Measurements from ENCODE around the gene PARVA. TPM values are rescaled to one million over a fixed set of nuclear protein-coding genes. Genes with fewer than 3 reads are reported as not detected.

PARVA gene
- total RNA-seq, 4 donors from 2014 or later: 83.5 to 159 (median 128) TPM

DNA sequence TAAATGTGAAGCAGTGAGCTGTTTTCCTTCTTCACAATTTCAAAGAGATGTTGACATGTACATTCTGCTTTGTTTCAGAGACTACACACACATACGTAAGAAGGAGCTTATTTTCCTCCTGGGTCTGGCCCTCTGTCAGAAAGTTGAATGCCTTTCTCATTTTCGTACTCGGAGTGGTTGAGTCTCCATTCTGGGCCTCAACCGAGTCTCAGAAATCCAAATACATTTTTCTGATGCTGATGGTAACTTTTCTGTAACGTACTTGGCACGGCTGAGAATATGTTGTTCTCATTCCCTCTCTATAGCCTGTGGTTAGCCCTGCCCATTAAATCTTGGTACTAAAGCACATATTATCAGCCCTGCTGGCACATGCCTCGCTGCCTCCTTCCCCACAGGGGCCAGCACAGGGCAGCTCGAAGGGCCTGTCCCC lies 25.3 kb downstream of the PARVA start:
- TF ChIP-seq, protein P1, sequence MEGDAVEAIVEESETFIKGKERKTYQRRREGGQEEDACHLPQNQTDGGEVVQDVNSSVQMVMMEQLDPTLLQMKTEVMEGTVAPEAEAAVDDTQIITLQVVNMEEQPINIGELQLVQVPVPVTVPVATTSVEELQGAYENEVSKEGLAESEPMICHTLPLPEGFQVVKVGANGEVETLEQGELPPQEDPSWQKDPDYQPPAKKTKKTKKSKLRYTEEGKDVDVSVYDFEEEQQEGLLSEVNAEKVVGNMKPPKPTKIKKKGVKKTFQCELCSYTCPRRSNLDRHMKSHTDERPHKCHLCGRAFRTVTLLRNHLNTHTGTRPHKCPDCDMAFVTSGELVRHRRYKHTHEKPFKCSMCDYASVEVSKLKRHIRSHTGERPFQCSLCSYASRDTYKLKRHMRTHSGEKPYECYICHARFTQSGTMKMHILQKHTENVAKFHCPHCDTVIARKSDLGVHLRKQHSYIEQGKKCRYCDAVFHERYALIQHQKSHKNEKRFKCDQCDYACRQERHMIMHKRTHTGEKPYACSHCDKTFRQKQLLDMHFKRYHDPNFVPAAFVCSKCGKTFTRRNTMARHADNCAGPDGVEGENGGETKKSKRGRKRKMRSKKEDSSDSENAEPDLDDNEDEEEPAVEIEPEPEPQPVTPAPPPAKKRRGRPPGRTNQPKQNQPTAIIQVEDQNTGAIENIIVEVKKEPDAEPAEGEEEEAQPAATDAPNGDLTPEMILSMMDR (IDR thresholded peaks at IDR 0.05; ENCODE audit: low read depth): no peak

DNA sequence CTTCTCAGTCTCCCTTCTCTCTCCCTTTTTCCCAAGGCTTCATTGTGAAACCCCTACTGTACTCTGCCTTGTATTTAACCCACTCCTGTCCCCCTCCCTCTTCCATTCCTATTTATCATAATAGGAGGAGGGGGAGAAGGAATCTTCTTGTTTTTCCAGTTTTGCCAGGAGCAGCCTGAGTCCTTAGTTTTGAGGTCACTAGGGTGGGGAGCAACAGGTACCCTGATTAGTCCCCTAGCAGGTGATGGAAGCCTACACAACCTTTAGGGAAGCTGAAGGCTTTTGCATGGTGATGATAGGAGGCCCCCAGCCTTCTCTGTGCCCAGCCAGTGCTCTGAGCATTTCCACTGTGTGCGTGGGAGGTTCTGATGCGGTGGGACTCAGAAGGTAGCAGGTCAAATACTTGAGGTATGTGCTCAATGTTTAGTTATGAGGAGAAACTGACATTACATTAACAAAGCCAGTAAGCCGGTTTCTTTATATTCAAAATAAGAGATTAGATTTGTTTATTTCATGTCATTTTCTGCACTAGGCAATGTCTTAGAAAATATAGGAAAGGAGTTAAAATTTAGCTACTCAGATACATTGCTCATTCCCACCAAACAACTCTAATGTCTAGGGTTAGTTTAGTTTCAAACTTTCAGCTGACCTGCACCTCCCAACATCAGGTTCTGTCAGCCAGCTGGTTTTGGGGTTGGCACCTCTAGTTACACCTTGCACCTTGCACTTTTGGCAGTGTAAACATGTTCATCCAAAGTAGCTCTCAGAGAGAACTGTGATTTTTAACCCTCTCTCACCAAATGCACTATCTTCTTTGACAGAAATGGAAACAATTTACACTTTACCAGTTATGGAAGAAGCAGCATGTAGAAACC lies 26.0 kb downstream of the PARVA start:
- TF ChIP-seq, protein P1 (IDR thresholded peaks at IDR 0.05; ENCODE audit: low read depth): no peak

- TF ChIP-seq, protein P1 (IDR thresholded peaks at IDR 0.05; ENCODE audit: low read depth): no peak
These were observed 26.6 kb downstream of the PARVA start for GRCh38 chr11:12403997-12404350.

DNA sequence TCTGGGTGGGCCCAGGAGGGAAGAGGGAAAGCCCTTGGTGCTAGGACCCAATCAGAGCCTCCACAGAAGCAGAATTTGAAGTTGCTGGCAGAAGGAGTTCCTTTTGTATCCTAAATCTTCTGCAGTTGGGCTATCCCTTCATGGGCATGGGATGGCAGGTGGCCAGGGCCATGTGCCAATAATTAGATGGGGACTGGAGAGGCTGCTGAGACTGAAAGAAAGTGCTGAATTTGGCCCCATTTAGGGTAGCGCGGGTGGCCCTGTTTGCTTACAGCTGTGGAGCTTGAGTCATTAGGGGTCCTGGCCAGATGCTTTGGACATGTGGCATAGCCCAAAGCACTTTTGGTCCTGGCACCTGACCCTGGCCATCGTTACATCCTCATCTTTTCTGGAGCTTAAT lies 27.1 kb downstream of the PARVA start:
- TF ChIP-seq, protein P1 (IDR thresholded peaks at IDR 0.05; ENCODE audit: low read depth): no peak

GRCh38 chr11:12408156-12408770 lies 30.9 kb downstream of the PARVA start:
- TF ChIP-seq, protein P1 (IDR thresholded peaks at IDR 0.05; ENCODE audit: low read depth): no peak

DNA sequence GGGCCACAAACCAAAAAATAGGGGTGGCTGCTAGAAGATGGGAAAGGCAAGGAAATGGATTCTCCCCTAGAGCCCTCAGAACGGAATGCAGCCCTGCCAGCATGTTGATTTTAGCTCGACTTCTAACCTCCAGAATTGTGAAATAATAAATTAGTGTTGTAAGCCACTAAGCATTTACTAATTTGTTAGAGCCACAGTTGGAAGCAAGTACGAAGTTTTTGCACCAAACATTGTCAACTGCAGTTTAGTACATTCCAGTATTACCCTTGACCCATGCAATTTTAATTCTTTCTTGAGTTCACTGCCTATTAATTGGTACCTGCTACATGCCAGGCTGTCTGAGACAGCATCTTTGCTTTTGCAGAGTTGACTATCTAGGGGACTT lies 32.2 kb downstream of the PARVA start:
- TF ChIP-seq, protein P1 (IDR thresholded peaks at IDR 0.05; ENCODE audit: low read depth): no peak

DNA sequence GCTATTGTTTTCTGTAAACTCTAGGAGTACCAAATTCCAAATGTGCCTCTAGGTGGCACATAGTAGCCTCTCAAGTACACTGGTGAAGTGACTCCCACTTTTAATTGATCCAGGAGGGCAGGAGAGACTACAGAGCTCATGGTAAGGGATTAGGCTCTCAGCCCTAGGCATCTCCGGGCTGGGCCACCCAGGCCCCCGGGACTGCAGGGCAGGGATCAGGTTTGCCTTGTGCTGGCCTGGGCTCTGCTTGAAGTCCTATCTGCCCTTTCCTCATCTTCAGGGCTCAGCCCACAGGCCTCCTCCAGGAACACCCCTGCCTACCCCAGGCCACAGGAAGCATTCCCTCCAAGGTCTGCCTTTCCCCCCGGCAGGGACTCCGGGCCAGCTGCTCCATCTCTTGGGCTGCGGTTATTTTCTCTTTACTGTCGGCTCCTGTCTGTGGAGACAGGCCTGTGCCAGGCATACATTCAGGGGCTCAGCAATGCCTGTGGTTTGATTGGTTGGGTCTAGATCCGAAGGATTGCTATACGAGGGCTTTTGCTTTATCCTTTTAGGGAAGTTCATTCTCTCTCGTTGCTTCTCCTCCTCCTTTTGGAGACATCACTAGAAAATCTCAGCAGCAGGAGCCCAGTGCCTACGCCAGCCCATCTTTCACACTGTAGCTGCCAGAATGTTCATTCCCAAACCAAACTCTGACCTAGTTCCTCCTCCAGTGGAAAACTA lies 32.8 kb downstream of the PARVA start:
- TF ChIP-seq, protein P1 (IDR thresholded peaks at IDR 0.05; ENCODE audit: low read depth): no peak

Data from subcutaneous adipose tissue (tissue), 4 donors.